ENCODE data around the gene RIN3. TPM values are rescaled to one million over a fixed set of nuclear protein-coding genes. Genes with fewer than 3 reads are reported as not detected.

Gene RIN3
- total RNA-seq, 3 donors from 2014 or later (not counting 1 experiment from before 2014, with no cell fraction given) = 248 to 289 (median 282) TPM

GRCh38 chr14:92687681-92688433, 174.3 kb downstream of the RIN3 start:
- no peak for ATAC-seq
- DNase-seq = no peak
- Histone ChIP-seq H3K9me3 (ENCODE audit: control insufficient read depth, insufficient read depth, low read length) (no peaks in the 10 kb centered on the region), H3K27me3 (ENCODE audit: control insufficient read depth, insufficient read depth, low read length) (no peaks in the 10 kb centered on the region), H3K36me3 (ENCODE audit: control insufficient read depth, insufficient read depth, low read length) (peaks cover 61% of the 10 kb centered on the region), H3K4me3 (ENCODE audit: low read length) (no peak overlapping the region), H3K27ac (ENCODE audit: low read length) (no peak overlapping the region), H3K4me1 (ENCODE audit: control insufficient read depth, insufficient read depth, low read length) (peaks cover 9% of the 10 kb centered on the region)
- H3K27ac Mint-ChIP-seq = no peak overlapping the region
- H3K9me3 Mint-ChIP-seq = no peaks in the 10 kb centered on the region
- no peak overlapping the region for H3K4me3 Mint-ChIP-seq
- no peak for TF ChIP-seq CTCF (IDR thresholded peaks at IDR 0.05)
- no peaks in the 10 kb centered on the region for H3K27me3 Mint-ChIP-seq (ENCODE audit: low read depth in 2 of 2)
- H3K36me3 Mint-ChIP-seq = no peaks in the 10 kb centered on the region
- WGBS (ENCODE audit: insufficient coverage) = 96% methylated on average over 80 of the region's 80 CpGs
- peaks cover 4 to 16% of the 10 kb centered on the region in 2 donors for H3K4me1 Mint-ChIP-seq
- intact Hi-C loops (cut with micrococcal nuclease) = loop anchor here (2.0 to 10.0 kb wide), 3 partner anchors 36 to 223 kb away; no protein-coding TSS in a partner anchor

- Mint-ChIP-seq H3K4me3 (no peak overlapping the region), H3K4me1 (peaks cover 10 to 16% of the 10 kb centered on the region in 2 donors), H3K27me3 (ENCODE audit: low read depth in 2 of 2) (no peaks in the 10 kb centered on the region), H3K27ac (peak overlapping the region in 1 of 2 donors; percentile 14), H3K9me3 (no peaks in the 10 kb centered on the region), H3K36me3 (no peaks in the 10 kb centered on the region)
- intact Hi-C loops (cut with micrococcal nuclease) = loop anchor here (5.0 to 10.0 kb wide), 2 partner anchors 36 to 224 kb away; no protein-coding TSS in a partner anchor
- Histone ChIP-seq H3K27me3 (ENCODE audit: control insufficient read depth, insufficient read depth, low read length) (no peaks in the 10 kb centered on the region), H3K36me3 (ENCODE audit: control insufficient read depth, insufficient read depth, low read length) (peaks cover 58% of the 10 kb centered on the region), H3K9me3 (ENCODE audit: control insufficient read depth, insufficient read depth, low read length) (no peaks in the 10 kb centered on the region), H3K4me1 (ENCODE audit: control insufficient read depth, insufficient read depth, low read length) (peaks cover 15% of the 10 kb centered on the region), H3K4me3 (ENCODE audit: low read length) (no peak overlapping the region), H3K27ac (ENCODE audit: low read length) (no peak overlapping the region)
- ATAC-seq (no peak), DNase-seq (no peak)
- TF ChIP-seq CTCF (IDR thresholded peaks at IDR 0.05) = no peak
- 95% methylated on average over 29 of the region's 30 CpGs for WGBS (ENCODE audit: insufficient coverage)
These were observed 175.1 kb downstream of the RIN3 start for GRCh38 chr14:92688434-92689375.

GRCh38 chr14:92690171-92691011, 176.8 kb downstream of the RIN3 start:
- DNase-seq = peak in 1 of 2 donors; percentile 46

More at GRCh38 chr14:92690171-92691011, 176.8 kb downstream of the RIN3 start:
- Mint-ChIP-seq H3K27ac (peak overlapping the region; percentile 65 to 67), H3K4me1 (peaks cover 20 to 21% of the 10 kb centered on the region in 2 donors), H3K27me3 (ENCODE audit: low read depth in 2 of 2) (no peaks in the 10 kb centered on the region), H3K9me3 (no peaks in the 10 kb centered on the region), H3K36me3 (no peaks in the 10 kb centered on the region), H3K4me3 (no peak overlapping the region)
- Histone ChIP-seq H3K27ac (ENCODE audit: low read length) (no peak overlapping the region), H3K4me1 (ENCODE audit: control insufficient read depth, insufficient read depth, low read length) (peaks cover 25% of the 10 kb centered on the region), H3K36me3 (ENCODE audit: control insufficient read depth, insufficient read depth, low read length) (peaks cover 44% of the 10 kb centered on the region), H3K9me3 (ENCODE audit: control insufficient read depth, insufficient read depth, low read length) (no peaks in the 10 kb centered on the region), H3K27me3 (ENCODE audit: control insufficient read depth, insufficient read depth, low read length) (no peaks in the 10 kb centered on the region), H3K4me3 (ENCODE audit: low read length) (no peak overlapping the region)
- 92% methylated on average over 13 of the region's 13 CpGs for WGBS (ENCODE audit: insufficient coverage)
- intact Hi-C loops (cut with micrococcal nuclease) = no loop called here
- ATAC-seq = no peak
- TF ChIP-seq CTCF (IDR thresholded peaks at IDR 0.05) = no peak
